Muscle layer of duodenum (tissue), 2 donors: ENCODE measurements around the gene CD300C.
"Not testable (repeated sequence)": the region's sequence is repeated elsewhere in the genome, so short reads cannot be mapped to it uniquely, and the experiment has no call there.

Experiments
- H3K27ac ChIP-seq: one replicate; pipeline ENCODE4 v1.7.0; 2013; ENCODE audit warnings: mild to moderate bottlenecking, low read length
- H3K27me3 ChIP-seq: one replicate; pipeline ENCODE4 v1.7.0; 2013; ENCODE audit warnings: low read depth, mild to moderate bottlenecking, control low read depth, low read length
- H3K36me3 ChIP-seq, 2 donors: one replicate each; pipeline ENCODE4 v1.7.0; 2013; ENCODE audit warnings: low read length in 2 of 2, control low read depth in 1 of 2, mild to moderate bottlenecking in 1 of 2; ENCODE audit not compliant: insufficient read depth in 2 of 2, control insufficient read depth in 1 of 2
- H3K4me1 ChIP-seq, 2 donors: one replicate each; pipeline ENCODE4 v1.7.0; 2013; ENCODE audit warnings: low read length in 2 of 2, mild to moderate bottlenecking in 2 of 2, control low read depth in 1 of 2, moderate library complexity in 1 of 2; ENCODE audit not compliant: insufficient read depth in 2 of 2, control insufficient read depth in 1 of 2
- H3K4me3 ChIP-seq, 2 donors: one replicate each; pipeline ENCODE4 v1.7.0; 2013; ENCODE audit warnings: low read length in 2 of 2, low read depth in 1 of 2, mild to moderate bottlenecking in 1 of 2
- H3K9me3 ChIP-seq, 2 donors: one replicate each; pipeline ENCODE4 v1.7.0; 2013; ENCODE audit warnings: low read length in 2 of 2, control low read depth in 1 of 2, mild to moderate bottlenecking in 1 of 2; ENCODE audit not compliant: control insufficient read depth in 1 of 2
- donor health status: healthy.

Gene CD300C

GRCh38 chr17:74573635-74574034, 27.7 kb upstream of the CD300C start:
- not testable (repeated sequence) for H3K27ac ChIP-seq, H3K4me1 ChIP-seq, H3K27me3 ChIP-seq, H3K9me3 ChIP-seq, H3K36me3 ChIP-seq, H3K4me3 ChIP-seq

- Histone ChIP-seq H3K36me3 (no peaks in the 10 kb centered on the region), H3K4me1 (no peaks in the 10 kb centered on the region), H3K9me3 (no peaks in the 10 kb centered on the region), H3K4me3 (no peak overlapping the region), H3K27ac (no peak overlapping the region), H3K27me3 (no peaks in the 10 kb centered on the region)
These were observed 27.3 kb upstream of the CD300C start for GRCh38 chr17:74573169-74573568.

GRCh38 chr17:74571621-74572270, 25.8 kb upstream of the CD300C start:
- no peaks in the 10 kb centered on the region for H3K4me1 ChIP-seq
- no peak overlapping the region for H3K27ac ChIP-seq
- no peak overlapping the region for H3K4me3 ChIP-seq
- no peaks in the 10 kb centered on the region for H3K36me3 ChIP-seq
- no peaks in the 10 kb centered on the region for H3K9me3 ChIP-seq
- H3K27me3 ChIP-seq, result no peaks in the 10 kb centered on the region

- Histone ChIP-seq H3K27me3 (no peaks in the 10 kb centered on the region), H3K36me3 (no peaks in the 10 kb centered on the region), H3K27ac (no peak overlapping the region), H3K4me1 (no peaks in the 10 kb centered on the region), H3K4me3 (no peak overlapping the region), H3K9me3 (no peaks in the 10 kb centered on the region)
These were observed 23.4 kb upstream of the CD300C start for GRCh38 chr17:74569020-74570003.

- no peak overlapping the region for H3K4me3 ChIP-seq
- no peak overlapping the region for H3K27ac ChIP-seq
- no peaks in the 10 kb centered on the region for H3K9me3 ChIP-seq
- H3K4me1 ChIP-seq, result no peaks in the 10 kb centered on the region
- H3K36me3 ChIP-seq, result no peaks in the 10 kb centered on the region
- H3K27me3 ChIP-seq, result no peaks in the 10 kb centered on the region
These were observed 22.4 kb upstream of the CD300C start for GRCh38 chr17:74568106-74568873.

- H3K27ac ChIP-seq, result no peak within 1 kb of the TSS
- no peak within 1 kb of the TSS for H3K4me3 ChIP-seq
- H3K27me3 ChIP-seq, result no peaks in the 10 kb centered on the region
- H3K36me3 ChIP-seq, result no peaks in the 10 kb centered on the region
- no peaks in the 10 kb centered on the region for H3K4me1 ChIP-seq
- H3K9me3 ChIP-seq, result no peaks in the 10 kb centered on the region
These were observed 21.5 kb upstream of the CD300C start, which contains the start of gene CD300H for GRCh38 chr17:74567397-74567796. TSS of gene CD300H (minus strand) at chr17:74567509.

- H3K36me3 ChIP-seq, result no peaks in the 10 kb centered on the region
- no peak overlapping the region for H3K27ac ChIP-seq
- no peaks in the 10 kb centered on the region for H3K27me3 ChIP-seq
- H3K9me3 ChIP-seq, result no peaks in the 10 kb centered on the region
- no peak overlapping the region for H3K4me3 ChIP-seq
- no peaks in the 10 kb centered on the region for H3K4me1 ChIP-seq
These were observed 20.3 kb upstream of the CD300C start for GRCh38 chr17:74566132-74566753.

GRCh38 chr17:74565126-74565525, 19.2 kb upstream of the CD300C start:
- Histone ChIP-seq H3K9me3 (no peaks in the 10 kb centered on the region), H3K27ac (no peak overlapping the region), H3K4me3 (no peak overlapping the region), H3K36me3 (no peaks in the 10 kb centered on the region), H3K27me3 (no peaks in the 10 kb centered on the region), H3K4me1 (no peaks in the 10 kb centered on the region)

- H3K27me3 ChIP-seq, result no peaks in the 10 kb centered on the region
- no peaks in the 10 kb centered on the region for H3K4me1 ChIP-seq
- H3K4me3 ChIP-seq, result no peak overlapping the region
- no peaks in the 10 kb centered on the region for H3K9me3 ChIP-seq
- no peak overlapping the region for H3K27ac ChIP-seq
- H3K36me3 ChIP-seq, result no peaks in the 10 kb centered on the region
These were observed 17.4 kb upstream of the CD300C start for GRCh38 chr17:74563358-74563757.

GRCh38 chr17:74561586-74561985, 15.7 kb upstream of the CD300C start:
- Histone ChIP-seq H3K36me3 (no peaks in the 10 kb centered on the region), H3K4me1 (no peaks in the 10 kb centered on the region), H3K4me3 (no peak overlapping the region), H3K27me3 (no peaks in the 10 kb centered on the region), H3K27ac (no peak overlapping the region), H3K9me3 (no peaks in the 10 kb centered on the region)
